HG03460 (cell line): ENCODE results near the gene PDLIM7.
"Not testable (repeated sequence)": the region's sequence is repeated elsewhere in the genome, so short reads cannot be mapped to it uniquely, and the experiment has no call there.

Experiments
- ATAC-seq: cut with Tn5 transposase; IDR thresholded peaks from one replicate; pipeline ENCODE4 v1.9.1; 2021; ENCODE audit not compliant: unreplicated experiment

The PDLIM7 gene

DNA sequence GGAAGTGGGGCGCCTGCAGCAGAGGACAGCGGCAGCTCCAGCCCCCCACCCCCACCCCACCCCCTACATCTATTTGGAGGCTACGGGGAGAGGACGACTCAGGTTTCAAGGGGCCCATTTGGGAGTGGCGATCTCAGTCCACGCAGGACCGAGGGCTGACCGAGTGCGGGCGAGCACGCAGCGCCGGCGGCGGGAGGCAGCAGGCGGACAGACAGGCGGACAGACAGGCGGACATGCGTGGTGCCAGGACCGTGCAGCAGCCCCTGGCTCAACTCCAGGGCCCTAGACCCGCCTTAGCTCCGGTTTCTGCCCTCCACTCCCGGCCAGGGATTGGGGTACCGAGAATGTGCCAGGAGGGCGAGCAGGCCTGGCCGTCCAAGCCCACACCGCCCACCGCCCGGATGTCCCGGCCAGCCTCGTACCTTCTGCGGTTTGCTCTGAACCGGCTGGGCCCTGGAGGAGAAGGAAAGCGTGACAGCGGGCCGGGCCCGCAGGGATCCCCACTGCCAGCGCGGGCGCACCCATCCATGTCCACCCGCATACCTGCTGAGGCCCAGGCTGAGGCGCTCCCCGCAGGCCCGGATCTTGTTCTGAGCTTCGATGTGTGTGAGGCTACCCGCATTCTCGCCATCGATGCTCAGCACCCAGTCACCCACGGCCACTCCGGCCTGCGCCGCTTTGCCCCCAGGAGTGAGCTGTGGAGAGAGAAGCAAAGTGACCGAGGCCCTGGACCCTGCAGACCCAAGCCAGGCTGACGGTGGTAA is 5.2 kb downstream of the PDLIM7 start:
- ATAC-seq = no peak

GRCh38 chr5:177491429-177491945 is 5.9 kb downstream of the PDLIM7 start:
- ATAC-seq = no peak

GRCh38 chr5:177490992-177491391 is 6.4 kb downstream of the PDLIM7 start:
- ATAC-seq = no peak

DNA sequence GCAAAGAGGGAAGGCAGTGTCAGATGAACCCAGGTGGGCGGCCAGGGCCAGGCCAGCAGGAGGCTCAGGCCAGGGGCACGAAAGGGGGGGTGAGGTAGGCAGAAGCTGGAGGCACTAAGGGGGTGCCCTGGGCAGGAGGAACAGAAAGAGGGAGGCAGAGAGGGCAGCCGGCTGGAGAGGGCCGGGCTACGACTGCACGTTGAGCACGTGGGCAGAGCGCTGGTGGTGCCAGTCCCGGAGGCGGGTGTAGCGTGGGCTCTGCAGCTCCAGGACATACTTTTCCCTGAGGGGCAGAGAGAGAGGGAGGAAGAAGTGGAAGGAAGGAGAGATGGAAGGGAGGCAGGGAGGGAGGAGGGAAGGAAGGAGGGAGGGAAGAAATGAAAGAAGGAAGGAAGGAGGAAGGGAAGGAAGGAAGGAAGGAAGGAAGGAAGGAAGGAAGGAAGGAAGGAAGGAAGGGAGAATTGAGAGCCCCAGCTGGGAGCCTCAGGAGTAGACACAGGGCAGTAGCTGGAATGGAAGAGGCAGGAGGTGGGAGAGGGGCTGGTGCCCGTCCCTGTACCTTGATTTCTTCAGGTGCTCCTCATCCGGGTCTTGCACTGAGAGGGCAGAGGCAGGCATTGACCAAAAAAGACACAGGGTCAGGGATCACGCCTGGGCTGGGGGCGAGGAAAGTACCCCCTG is 7.0 kb downstream of the PDLIM7 start:
- ATAC-seq = no peak

- no peak for ATAC-seq
These were observed 8.2 kb downstream of the PDLIM7 start for GRCh38 chr5:177489119-177489716.

DNA sequence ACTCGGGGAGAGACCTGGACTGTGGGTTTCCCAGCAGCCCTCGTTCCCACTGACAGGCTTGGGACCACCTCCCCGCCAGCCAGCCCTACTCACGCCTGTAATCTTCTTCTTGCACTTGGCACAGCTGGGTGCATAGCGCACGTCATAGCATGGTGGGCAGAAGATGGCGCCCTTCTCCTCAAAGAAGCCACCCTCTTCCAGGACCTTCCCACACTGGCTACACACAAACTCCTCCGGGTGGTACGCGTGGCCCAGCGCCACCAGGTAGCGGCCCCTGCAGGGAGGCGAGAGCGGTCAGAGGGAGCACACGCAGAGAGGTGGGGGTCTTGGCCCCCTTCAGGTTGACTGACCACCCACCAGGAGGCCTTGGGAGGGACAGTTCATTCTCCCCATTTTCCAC is 9.4 kb downstream of the PDLIM7 start:
- ATAC-seq = no peak

DNA sequence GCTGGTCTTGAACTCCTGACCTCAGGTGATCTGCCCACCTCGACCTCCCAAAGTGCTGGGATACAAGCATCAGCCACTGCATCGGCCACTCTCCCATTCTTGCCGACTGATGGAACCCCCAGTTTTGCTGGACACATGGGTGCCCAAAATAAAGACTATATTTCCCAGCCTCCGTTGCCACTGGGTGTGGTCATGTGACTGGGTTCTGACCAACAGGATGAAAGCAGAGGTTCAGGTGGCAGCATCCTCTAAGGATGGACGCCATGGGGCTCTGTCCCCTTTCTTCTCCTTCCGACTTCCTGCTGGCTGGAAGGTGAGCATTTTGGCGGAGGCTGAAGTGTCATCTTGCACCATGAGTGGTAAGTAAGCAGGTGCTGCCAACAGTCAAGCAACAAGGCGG is 10.3 kb downstream of the PDLIM7 start:
- ATAC-seq = no peak

- no peak for ATAC-seq
These were observed 11.1 kb downstream of the PDLIM7 start for GRCh38 chr5:177486256-177486655.

DNA sequence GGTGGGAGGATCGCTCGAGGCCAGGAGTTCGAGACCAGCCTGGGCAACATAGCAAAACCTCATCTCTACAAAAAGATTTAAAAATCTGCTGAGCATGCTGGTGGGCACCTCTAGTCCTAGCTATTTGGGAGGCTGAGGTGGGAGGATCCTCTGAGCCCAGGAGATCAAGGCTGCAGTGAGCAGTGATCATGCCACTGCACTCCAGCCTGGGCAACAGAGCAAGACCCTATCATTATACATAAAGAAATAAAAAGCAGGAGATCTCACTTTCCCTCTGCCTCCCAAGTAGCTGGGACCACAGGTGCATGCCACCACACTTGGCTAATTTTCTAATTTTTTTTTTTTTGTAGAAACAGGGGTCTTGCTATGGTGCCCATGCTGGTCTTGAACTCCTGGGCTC is 11.7 kb downstream of the PDLIM7 start:
- ATAC-seq = not testable (repeated sequence)

- no peak for ATAC-seq
These were observed 12.4 kb downstream of the PDLIM7 start for GRCh38 chr5:177484902-177485549.

- ATAC-seq = no peak
These were observed 13.2 kb downstream of the PDLIM7 start for GRCh38 chr5:177483994-177484901.

DNA sequence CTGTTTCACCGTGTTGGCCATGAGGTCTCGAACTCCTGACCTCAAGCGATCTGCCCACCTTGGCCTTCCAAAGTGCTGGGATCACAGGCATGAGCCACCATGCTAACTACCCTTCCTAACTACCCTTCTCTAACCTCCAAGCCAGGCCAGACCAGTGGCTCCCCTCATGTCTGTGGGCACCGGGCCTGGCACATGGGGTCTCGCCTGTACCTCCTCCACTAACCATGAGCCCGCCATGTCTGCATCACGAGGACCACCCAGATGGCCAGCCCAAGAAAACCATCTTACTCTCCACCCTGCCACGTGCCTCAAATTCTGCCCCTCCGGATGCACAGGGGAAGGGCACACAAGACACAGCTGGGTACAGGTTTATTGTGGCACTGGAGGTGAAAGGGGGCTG is 14.4 kb downstream of the PDLIM7 start:
- no peak for ATAC-seq

DNA sequence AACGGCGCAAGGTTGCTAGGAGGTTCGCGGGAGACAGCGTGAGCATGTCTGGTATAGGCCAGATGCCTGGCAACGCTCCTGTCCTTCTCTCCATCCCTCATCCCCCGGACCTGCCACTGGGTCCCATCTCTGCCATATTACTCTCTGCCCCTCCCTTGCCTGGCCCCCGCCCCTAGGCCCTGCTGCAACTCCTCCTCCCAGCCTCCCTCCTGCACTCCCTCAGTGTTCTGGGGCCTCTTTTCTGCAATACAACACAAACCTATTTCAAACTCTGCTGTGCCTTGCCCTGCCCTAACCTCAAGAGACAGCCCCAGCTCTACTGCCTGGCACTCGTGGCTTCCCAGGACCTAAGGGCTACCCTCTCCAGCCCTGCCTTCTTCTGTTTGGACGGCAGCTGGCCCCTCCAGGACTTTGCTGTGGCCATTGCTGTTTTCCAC is 15.0 kb downstream of the PDLIM7 start:
- ATAC-seq = no peak

DNA sequence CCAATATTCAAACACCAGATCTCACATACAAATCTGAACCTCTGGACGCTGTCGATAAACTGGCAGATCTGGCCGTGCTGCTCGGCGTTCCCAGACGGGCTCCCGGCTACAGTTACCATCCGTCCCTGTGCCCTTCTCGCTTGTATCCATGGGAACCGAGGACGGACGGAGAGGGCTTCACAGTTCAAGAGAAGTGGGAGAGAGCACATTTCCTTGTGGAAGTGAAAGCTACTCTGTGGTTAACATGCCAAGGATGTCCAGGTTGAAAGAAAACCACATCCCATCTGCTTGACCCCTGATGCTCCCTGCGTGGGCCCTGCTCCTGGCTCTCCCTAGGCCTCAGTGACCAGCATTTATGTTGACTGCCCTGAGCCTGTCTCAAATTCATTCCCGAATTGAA is 17.6 kb downstream of the PDLIM7 start:
- ATAC-seq = no peak

DNA sequence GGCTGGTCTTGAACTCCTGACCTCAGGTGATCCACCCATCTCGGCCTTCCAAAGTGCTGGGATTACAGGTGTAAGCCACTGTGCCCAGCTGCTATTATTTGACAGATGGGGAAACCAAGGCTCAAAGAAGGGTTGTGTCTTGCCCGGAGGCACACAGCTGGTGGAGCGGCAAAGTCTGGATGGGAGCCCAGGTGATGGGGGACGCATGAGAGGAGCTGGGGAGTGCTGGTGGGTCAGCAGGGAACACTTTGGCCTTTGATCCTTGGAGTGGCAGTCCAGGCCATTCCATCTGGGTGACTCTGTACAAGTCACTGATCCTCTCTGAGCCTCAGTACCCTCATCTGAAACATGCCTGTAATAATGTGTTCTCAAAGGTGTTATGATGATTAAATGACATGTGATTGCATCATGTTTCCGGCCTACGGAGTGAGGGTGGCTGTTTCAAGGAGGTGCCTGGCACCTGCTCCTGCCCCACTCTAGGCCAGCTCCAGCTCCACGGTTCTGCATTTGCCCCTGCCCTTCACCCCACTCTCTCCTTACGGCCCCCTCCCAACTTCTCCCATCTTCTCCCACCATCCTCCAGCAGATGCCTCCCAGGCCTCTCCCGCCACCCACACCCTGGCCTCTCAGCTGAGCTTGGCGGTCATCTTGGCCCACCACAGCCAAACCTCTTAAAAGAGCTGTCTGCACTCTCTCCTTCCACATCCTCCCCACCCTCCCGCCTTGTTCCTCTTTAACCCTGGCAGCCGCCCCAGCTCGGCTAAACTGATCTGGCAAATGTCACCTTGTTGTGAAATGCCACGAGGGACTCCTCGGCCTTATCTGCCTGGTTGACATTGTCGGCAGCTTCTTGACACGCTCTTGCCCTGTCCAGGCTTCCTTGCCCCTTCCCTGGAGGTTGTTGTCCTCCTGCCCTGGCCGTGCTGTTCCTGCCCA is 18.4 kb downstream of the PDLIM7 start:
- no peak for ATAC-seq

DNA sequence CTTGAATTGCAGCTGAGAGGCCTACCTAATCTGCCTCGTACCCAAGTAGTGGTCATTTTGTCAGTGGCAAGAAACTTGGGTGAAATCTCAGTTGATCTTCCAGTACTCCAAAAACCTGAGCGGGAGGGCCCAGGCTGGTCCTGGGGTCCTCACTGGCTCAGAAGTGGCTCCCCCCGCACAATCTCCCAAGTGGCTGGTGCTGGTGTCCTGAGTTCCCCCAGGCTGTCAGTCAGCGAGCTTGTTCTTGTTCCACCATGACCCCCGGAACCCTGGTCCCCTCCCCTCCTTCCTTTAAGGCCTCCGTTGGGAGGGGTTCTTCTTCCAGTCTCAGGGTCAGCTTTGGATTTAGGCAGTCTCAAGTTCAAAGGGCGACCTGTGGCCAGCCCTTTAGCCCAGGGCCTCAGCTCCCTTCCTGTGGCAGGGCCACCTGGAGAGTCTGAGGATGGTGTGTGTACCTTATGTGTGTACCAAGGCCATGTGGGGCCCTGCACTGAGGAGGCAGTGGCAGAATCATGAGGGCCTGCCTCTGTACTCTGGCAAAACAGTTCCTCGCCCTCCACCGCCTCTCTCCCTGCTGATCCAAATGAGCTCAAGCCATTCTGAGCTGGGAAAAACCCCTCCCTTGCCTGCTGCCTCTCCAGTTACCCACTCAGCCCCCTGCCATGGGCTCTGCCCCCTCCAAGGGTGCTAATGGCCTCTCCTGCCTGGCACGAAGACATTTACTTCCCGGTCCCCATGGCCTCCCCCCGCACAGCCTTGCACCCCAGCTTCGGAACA is 19.5 kb downstream of the PDLIM7 start:
- ATAC-seq = no peak

DNA sequence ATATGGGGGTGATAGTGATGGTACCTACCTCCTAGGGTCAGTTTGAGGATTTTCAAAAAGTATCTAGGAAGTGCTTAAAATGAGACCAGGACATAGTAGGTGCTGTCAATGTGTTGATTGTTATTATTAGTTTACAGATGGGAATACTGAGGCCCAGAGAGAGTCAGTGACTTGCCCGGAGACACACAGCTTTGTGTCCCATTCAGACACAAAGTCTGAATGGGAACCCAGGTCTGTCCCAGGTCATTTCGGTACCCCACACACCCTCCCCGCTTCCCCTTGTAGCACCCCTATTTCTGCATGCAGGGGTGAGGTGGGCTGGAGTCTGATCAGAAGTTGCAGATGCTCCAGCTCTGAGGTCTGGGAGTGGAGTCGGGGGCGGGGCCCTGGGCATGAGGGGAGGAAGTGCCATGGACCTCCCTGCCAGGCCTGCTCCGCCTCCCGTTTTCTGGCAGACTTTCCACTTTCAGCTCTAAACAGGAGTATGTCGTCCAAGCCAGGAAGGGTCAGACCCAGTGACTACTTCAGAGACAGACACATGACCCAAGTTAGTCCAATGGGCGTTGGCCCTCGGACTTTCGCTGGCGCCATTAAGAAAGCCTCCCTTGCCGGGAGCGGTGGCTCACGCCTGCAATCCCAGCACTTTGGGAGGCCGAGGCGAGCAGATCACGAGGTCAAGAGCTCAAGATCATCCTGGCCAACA is 20.7 kb downstream of the PDLIM7 start:
- no peak for ATAC-seq
